Measurements from ENCODE around the gene ZNF560. TPM values are rescaled to one million over a fixed set of nuclear protein-coding genes. Genes with fewer than 3 reads are reported as not detected.
"Not testable (repeated sequence)": the region's sequence is repeated elsewhere in the genome, so short reads cannot be mapped to it uniquely, and the experiment has no call there.

ZNF560 gene
- 8.4 TPM for total RNA-seq (ENCODE audit: insufficient read depth, low replicate concordance)

GRCh38 chr19:9498183-9498902 is at the start of gene ZNF560:
Gene ZNF560, minus strand, starts transcription at chr19:9498616. Its CDS starts 23,303 bp downstream, at chr19:9475313.
- no peak for DNase-seq (ENCODE audit: low spot score)

GRCh38 chr19:9547870-9548269 is 49.5 kb upstream of the ZNF560 start:
- no peak for DNase-seq (ENCODE audit: low spot score)

GRCh38 chr19:9541281-9541680 is 42.9 kb upstream of the ZNF560 start:
- not testable (repeated sequence) for DNase-seq (ENCODE audit: low spot score)

GRCh38 chr19:9539921-9540320 is 41.5 kb upstream of the ZNF560 start:
- not testable (repeated sequence) for DNase-seq (ENCODE audit: low spot score)

- DNase-seq (ENCODE audit: low spot score) = not testable (repeated sequence)
Observed at GRCh38 chr19:9539201-9539600, 40.8 kb upstream of the ZNF560 start.

- peak; percentile 95 for DNase-seq (ENCODE audit: low spot score)
Observed at GRCh38 chr19:9538183-9539058, 40.0 kb upstream of the ZNF560 start, which contains the start of gene ZNF426. Gene ZNF426, minus strand, starts transcription at chr19:9538645. Its CDS starts 2,413 bp downstream, at chr19:9536232.

GRCh38 chr19:9535934-9536333 is 37.5 kb upstream of the ZNF560 start:
- no peak for DNase-seq (ENCODE audit: low spot score)

GRCh38 chr19:9531933-9532332 is 33.5 kb upstream of the ZNF560 start:
- DNase-seq (ENCODE audit: low spot score) = no peak

- no peak for DNase-seq (ENCODE audit: low spot score)
Observed at GRCh38 chr19:9528757-9529336, 30.4 kb upstream of the ZNF560 start.

GRCh38 chr19:9523885-9524474 is 25.6 kb upstream of the ZNF560 start:
- no peak for DNase-seq (ENCODE audit: low spot score)

GRCh38 chr19:9507285-9507684 is 8.9 kb upstream of the ZNF560 start:
- no peak for DNase-seq (ENCODE audit: low spot score)

- DNase-seq (ENCODE audit: low spot score) = no peak
Observed at GRCh38 chr19:9500796-9501195, 2.4 kb upstream of the ZNF560 start.

GRCh38 chr19:9494096-9494495 is 4.3 kb downstream of the ZNF560 start:
- DNase-seq (ENCODE audit: low spot score) = no peak

- DNase-seq (ENCODE audit: low spot score) = no peak
Observed at GRCh38 chr19:9487016-9487415, 11.4 kb downstream of the ZNF560 start.

GRCh38 chr19:9485140-9485539 is 13.3 kb downstream of the ZNF560 start:
- DNase-seq (ENCODE audit: low spot score) = no peak

- DNase-seq (ENCODE audit: low spot score) = no peak
Observed at GRCh38 chr19:9474975-9475374, 23.4 kb downstream of the ZNF560 start.

GRCh38 chr19:9467161-9467560 is 31.3 kb downstream of the ZNF560 start:
- DNase-seq (ENCODE audit: low spot score) = no peak

GRCh38 chr19:9461938-9462337 is 36.5 kb downstream of the ZNF560 start:
- DNase-seq (ENCODE audit: low spot score) = no peak

GRCh38 chr19:9456018-9456689 is 42.3 kb downstream of the ZNF560 start:
- DNase-seq (ENCODE audit: low spot score) = no peak

GRCh38 chr19:9453953-9454352 is 44.5 kb downstream of the ZNF560 start:
- no peak for DNase-seq (ENCODE audit: low spot score)

- no peak for DNase-seq (ENCODE audit: low spot score)
Observed at GRCh38 chr19:9445037-9445436, 53.4 kb downstream of the ZNF560 start.
